HepG2 (cell line): ENCODE data around the gene SMIM30. TPM values are rescaled to one million over a fixed set of nuclear protein-coding genes. Genes with fewer than 3 reads are reported as not detected.

ENCODE experiments used
- DR1 ChIP-seq: sonication (generic); formaldehyde crosslinking; IDR thresholded peaks from 2 replicates; pipeline ENCODE4 v1.8.0; 2021; ENCODE audit warnings: mild to moderate bottlenecking, missing genetic modification reagents, inconsistent platforms
- SETDB1 ChIP-seq: sonication (generic); formaldehyde crosslinking; IDR thresholded peaks from 2 replicates; pipeline ENCODE4 v1.5.1; 2020; ENCODE audit warnings: missing genetic modification reagents, mild to moderate bottlenecking, borderline replicate concordance
- SYNCRIP ChIP-seq: fragments of 200-400 bp; formaldehyde crosslinking; IDR thresholded peaks from 2 replicates; pipeline ENCODE4 v1.6.1; 2018; ENCODE audit warnings: mild to moderate bottlenecking, low read depth, low read length; ENCODE audit not compliant: insufficient read depth
- THAP8 ChIP-seq: sonication (generic); formaldehyde crosslinking; IDR thresholded peaks from 2 replicates; pipeline ENCODE4 v1.5.1; 2020; ENCODE audit warnings: missing genetic modification reagents, mild to moderate bottlenecking, borderline replicate concordance
- ZBTB34 ChIP-seq: sonication (generic); formaldehyde crosslinking; IDR thresholded peaks from 2 replicates; pipeline ENCODE4 v1.8.0; 2022; ENCODE audit warnings: mild to moderate bottlenecking, missing genetic modification reagents
- ZNF12 ChIP-seq: sonication (generic); formaldehyde crosslinking; IDR thresholded peaks from 2 replicates; pipeline ENCODE4 v1.5.0; 2020; ENCODE audit warnings: missing genetic modification reagents
- ZNF138 ChIP-seq: sonication (generic); formaldehyde crosslinking; IDR thresholded peaks from 2 replicates; pipeline ENCODE4 v1.5.0; 2020; ENCODE audit warnings: mild to moderate bottlenecking, low read depth, missing genetic modification reagents
- polyA plus RNA-seq, 8 experiments: library from polyadenylated mRNA; depleted of rRNA in 3 of 8; stranded (reverse) in 7 of 8; unstranded in 1 of 8; fragments of >200 nt; fragmentation: Illumina TruSeq in 4 of 8; extraction: Trizol in 4 of 8; gene quantifications; 2 replicates each; pipeline versions ENCODE4 v1.2.1 to v1.2.3, GENCODE V29; 2011 to 2016; ENCODE audit warnings: low read depth in 4 of 8, missing spikeins in 1 of 8, mixed read lengths in 1 of 8; ENCODE audit not compliant: insufficient read depth in 1 of 8
- total RNA-seq, 5 experiments: library from RNA; depleted of rRNA; stranded (reverse); fragments of >200 nt; fragmentation: Illumina TruSeq; extraction: Trizol; gene quantifications; 2 replicates each; pipeline ENCODE4 v1.2.3, GENCODE V29; 2016; ENCODE audit warnings: low read depth in 1 of 5
- TF ChIP-seq, protein P1 (sequence below): sonication (generic); formaldehyde crosslinking; IDR thresholded peaks from 2 replicates; pipeline ENCODE4 v1.4.0; 2020; ENCODE audit warnings: mild to moderate bottlenecking, missing genetic modification reagents
- TF ChIP-seq, protein P2 (sequence below): sonication (generic); formaldehyde crosslinking; IDR thresholded peaks from 2 replicates; pipeline ENCODE4 v1.4.0; 2020; ENCODE audit warnings: mild to moderate bottlenecking, missing genetic modification reagents
- TF ChIP-seq, protein P3 (sequence below): sonication (generic); formaldehyde crosslinking; conservative IDR thresholded peaks from 2 replicates; pipeline ENCODE4 v1.8.0; 2022; ENCODE audit warnings: missing genetic modification reagents

SMIM30 gene
- total and polyA plus RNA-seq, 2 of the 13 experiments (the other 11 are each of a cell fraction or from before 2014, with no cell fraction given), result 23.5 to 25.2 TPM

DNA sequence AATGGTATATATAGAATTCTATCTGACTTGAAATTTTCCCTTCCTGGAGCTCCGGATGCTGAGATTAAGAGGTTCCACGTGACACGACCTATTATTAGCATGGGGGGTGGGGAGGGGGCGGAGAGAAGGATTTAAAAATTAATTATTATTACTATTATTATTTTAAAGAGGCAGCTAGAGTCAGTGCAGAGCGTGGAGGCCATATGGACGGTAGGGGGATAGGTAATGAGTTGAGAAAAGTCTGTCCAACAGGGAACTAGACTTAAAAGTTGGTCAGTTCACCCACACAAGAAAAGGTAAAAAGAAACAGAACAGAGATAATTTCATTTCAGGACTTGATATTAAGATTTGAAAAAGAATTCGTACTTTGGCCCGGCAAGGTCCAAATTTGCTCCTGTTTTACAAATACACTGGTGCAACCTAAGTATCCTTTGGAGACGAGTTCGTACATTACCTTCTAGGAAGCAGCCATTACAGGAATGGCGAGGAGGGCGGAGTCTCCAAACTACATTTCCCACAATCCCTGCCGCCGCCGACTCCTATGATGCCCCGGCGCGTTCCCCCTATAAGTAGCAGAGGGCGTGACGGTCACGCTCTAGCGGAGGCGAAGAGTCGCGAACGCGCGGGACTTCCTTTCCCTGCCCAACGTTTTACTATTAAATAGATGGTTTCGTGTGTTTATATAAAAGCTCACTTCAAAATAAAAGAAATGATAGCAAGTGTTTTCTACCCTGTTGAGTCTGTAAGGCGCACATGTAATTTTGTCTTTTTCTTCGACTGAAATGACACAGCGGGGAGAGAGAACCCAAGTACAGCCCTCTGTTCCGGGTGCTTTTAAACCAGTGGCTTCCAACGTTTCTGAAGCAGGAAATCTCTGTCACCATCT, at the start of gene SMIM30 (continued):
- no peak for TF ChIP-seq ZNF138 (CRISPR knock-in tag)
- TF ChIP-seq THAP8 (CRISPR knock-in tag), result no peak
- TF ChIP-seq ZNF12 (CRISPR knock-in tag), result no peak
- no peak for TF ChIP-seq SYNCRIP
- TF ChIP-seq DR1 (CRISPR knock-in tag), result peak; percentile 84
- TF ChIP-seq ZBTB34 (CRISPR knock-in tag), result no peak
- TF ChIP-seq, protein P1, sequence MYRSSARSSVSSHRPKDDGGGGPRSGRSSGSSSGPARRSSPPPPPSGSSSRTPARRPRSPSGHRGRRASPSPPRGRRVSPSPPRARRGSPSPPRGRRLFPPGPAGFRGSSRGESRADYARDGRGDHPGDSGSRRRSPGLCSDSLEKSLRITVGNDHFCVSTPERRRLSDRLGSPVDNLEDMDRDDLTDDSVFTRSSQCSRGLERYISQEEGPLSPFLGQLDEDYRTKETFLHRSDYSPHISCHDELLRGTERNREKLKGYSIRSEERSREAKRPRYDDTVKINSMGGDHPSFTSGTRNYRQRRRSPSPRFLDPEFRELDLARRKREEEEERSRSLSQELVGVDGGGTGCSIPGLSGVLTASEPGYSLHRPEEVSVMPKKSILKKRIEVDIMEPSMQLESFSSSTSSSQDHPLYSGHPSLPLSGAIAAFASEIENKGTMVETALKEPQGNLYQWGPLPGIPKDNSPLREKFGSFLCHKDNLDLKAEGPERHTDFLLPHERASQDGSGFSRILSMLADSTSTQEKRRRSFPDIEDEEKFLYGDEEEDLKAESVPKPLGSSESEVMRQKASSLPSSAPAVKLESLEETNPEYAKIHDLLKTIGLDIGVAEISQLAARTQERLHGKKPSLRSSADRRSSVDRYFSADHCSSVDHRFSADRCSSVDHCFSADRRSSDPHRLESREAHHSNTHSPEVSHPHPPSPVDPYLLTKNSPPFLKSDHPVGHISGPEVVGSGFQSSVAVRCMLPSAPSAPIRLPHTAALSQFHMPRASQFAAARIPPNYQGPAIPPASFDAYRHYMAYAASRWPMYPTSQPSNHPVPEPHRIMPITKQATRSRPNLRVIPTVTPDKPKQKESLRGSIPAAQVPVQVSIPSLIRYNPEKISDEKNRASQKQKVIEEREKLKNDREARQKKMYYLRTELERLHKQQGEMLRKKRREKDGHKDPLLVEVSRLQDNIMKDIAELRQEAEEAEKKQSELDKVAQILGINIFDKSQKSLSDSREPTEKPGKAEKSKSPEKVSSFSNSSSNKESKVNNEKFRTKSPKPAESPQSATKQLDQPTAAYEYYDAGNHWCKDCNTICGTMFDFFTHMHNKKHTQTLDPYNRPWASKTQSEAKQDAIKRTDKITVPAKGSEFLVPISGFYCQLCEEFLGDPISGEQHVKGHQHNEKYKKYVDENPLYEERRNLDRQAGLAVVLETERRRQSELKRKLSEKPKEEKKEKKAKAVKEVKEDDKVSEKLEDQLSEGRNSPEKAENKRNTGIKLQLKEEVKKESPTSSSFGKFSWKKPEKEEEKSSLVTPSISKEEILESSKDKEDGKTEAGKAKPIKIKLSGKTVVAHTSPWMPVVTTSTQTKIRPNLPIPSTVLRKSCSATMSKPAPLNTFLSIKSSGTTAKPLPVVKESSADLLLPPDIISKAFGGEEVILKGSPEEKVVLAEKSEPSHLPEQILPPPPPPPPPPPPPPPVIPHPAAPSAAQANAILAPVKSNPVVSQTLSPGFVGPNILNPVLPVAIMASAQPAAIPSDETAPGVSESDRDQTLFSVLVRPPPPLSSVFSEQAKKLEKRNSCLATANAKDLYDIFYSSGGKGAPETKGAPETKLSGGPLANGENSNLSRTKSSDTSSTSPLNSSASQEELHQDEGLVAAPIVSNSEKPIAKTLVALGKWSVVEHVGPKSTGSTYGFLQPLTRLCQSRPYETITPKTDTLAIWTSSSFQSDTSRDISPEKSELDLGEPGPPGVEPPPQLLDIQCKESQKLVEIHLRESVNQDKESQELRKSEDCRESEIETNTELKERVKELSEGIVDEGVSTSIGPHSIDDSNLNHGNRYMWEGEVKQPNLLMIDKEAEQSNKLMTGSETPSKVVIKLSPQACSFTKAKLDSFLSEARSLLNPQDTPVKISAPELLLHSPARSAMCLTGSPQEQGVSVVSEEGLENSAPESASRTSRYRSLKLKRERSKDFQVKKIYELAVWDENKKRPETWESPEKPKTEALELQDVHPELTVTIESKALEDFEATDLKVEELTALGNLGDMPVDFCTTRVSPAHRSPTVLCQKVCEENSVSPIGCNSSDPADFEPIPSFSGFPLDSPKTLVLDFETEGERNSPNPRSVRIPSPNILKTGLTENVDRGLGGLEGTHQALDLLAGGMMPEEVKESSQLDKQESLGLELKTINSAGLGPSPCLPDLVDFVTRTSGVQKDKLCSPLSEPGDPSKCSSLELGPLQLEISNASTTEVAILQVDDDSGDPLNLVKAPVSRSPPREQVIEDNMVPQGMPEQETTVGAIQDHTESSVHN, result no peak
- TF ChIP-seq, protein P2, sequence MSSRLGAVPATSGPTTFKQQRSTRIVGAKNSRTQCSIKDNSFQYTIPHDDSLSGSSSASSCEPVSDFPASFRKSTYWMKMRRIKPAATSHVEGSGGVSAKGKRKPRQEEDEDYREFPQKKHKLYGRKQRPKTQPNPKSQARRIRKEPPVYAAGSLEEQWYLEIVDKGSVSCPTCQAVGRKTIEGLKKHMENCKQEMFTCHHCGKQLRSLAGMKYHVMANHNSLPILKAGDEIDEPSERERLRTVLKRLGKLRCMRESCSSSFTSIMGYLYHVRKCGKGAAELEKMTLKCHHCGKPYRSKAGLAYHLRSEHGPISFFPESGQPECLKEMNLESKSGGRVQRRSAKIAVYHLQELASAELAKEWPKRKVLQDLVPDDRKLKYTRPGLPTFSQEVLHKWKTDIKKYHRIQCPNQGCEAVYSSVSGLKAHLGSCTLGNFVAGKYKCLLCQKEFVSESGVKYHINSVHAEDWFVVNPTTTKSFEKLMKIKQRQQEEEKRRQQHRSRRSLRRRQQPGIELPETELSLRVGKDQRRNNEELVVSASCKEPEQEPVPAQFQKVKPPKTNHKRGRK (CRISPR knock-in tag), result no peak
- TF ChIP-seq, protein P3, sequence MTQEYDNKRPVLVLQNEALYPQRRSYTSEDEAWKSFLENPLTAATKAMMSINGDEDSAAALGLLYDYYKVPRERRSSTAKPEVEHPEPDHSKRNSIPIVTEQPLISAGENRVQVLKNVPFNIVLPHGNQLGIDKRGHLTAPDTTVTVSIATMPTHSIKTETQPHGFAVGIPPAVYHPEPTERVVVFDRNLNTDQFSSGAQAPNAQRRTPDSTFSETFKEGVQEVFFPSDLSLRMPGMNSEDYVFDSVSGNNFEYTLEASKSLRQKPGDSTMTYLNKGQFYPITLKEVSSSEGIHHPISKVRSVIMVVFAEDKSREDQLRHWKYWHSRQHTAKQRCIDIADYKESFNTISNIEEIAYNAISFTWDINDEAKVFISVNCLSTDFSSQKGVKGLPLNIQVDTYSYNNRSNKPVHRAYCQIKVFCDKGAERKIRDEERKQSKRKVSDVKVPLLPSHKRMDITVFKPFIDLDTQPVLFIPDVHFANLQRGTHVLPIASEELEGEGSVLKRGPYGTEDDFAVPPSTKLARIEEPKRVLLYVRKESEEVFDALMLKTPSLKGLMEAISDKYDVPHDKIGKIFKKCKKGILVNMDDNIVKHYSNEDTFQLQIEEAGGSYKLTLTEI (CRISPR knock-in tag), result no peak
- no peak for TF ChIP-seq SETDB1 (CRISPR knock-in tag)
- TF ChIP-seq, all 625 proteins: peak for 143
